Vagina (tissue), 2 donors: ENCODE measurements around the gene KCNMB4. TPM values are rescaled to one million over a fixed set of nuclear protein-coding genes. Genes with fewer than 3 reads are reported as not detected.

Experiments
- DNase-seq, 2 donors: peaks; one replicate each; pipeline ENCODE4 v3.0.0-alpha.2; 2017; ENCODE audit errors: extremely low spot score in 2 of 2
- H3K27ac ChIP-seq: fragments of 200-600 bp; sonication (generic); one replicate; pipeline ENCODE4 v1.5.1; 2019
- H3K27me3 ChIP-seq: fragments of 200-600 bp; sonication (generic); one replicate; pipeline ENCODE4 v1.5.1; 2019
- H3K36me3 ChIP-seq, 2 donors: fragments of 200-600 bp; sonication (generic); one replicate each; pipeline ENCODE4 v1.5.1; 2017 to 2019
- H3K4me1 ChIP-seq: fragments of 200-600 bp; sonication (generic); one replicate; pipeline ENCODE4 v1.5.1; 2019
- H3K4me3 ChIP-seq, 2 donors: fragments of 200-600 bp; sonication (generic); 1 replicate in 1 of 2; 2 replicates in 1 of 2; pipeline ENCODE4 v1.5.1; 2016 to 2019
- H3K9me3 ChIP-seq: fragments of 200-600 bp; sonication (generic); one replicate; pipeline ENCODE4 v1.5.1; 2019
- CTCF ChIP-seq, 3 experiments: fragments of 450-650 bp in 2 of 3; fragments of 200-600 bp in 1 of 3; sonication (generic) in 1 of 3; IDR thresholded peaks; one replicate each; pipeline ENCODE4 v1.5.1; 2017 to 2019; ENCODE audit warnings: antibody characterized with exemption in 3 of 3, mild to moderate bottlenecking in 2 of 3, moderate library complexity in 2 of 3
- POLR2A ChIP-seq, 2 donors: fragments of 450-650 bp; IDR thresholded peaks; one replicate each; pipeline ENCODE4 v1.6.1; 2017; ENCODE audit warnings: antibody characterized with exemption in 2 of 2, mild to moderate bottlenecking in 2 of 2, moderate library complexity in 2 of 2
- POLR2AphosphoS5 ChIP-seq, 2 donors: sonication (generic); formaldehyde crosslinking; IDR thresholded peaks; one replicate each; pipeline ENCODE4 v1.9.0; 2017; ENCODE audit warnings: antibody characterized with exemption in 2 of 2, mild to moderate bottlenecking in 2 of 2, low read depth in 1 of 2; ENCODE audit not compliant: insufficient read depth in 1 of 2
- intact Hi-C: fragments of 100-400 bp; cut with DNase I; formaldehyde crosslinking; loops from one replicate; pipeline ENCODE4 v1.15.1; 2023
- small RNA-seq: library from RNA; depleted of rRNA; stranded (forward); fragments of <200 nt; gene quantifications from one replicate; pipeline ENCODE3, GENCODE V24; 2016
- total RNA-seq: library from RNA; depleted of rRNA; stranded (reverse); fragments of >200 nt; gene quantifications from one replicate; pipeline ENCODE4 v1.2.3, GENCODE V29; 2016

The KCNMB4 gene
- total RNA-seq, 1 donor from 2014 or later: 2.7 TPM

GRCh38 chr12:70482764-70483163 is 116.7 kb downstream of the KCNMB4 start:
- H3K4me1 ChIP-seq: no peaks in the 10 kb centered on the region
- intact Hi-C loops: no loop called here
- H3K27ac ChIP-seq: no peak overlapping the region
- no peaks in the 10 kb centered on the region for H3K36me3 ChIP-seq
- H3K9me3 ChIP-seq: no peaks in the 10 kb centered on the region
- H3K27me3 ChIP-seq: no peaks in the 10 kb centered on the region
- DNase-seq: no peak
- H3K4me3 ChIP-seq: no peak overlapping the region
- TF ChIP-seq POLR2A (IDR thresholded peaks at IDR 0.05) (no peak), CTCF (IDR thresholded peaks at IDR 0.05) (no peak), POLR2AphosphoS5 (IDR thresholded peaks at IDR 0.05; ENCODE audit: insufficient read depth in 1 of 2, low read depth in 1 of 2) (no peak)

Small RNAs within 50 kb of the gene (small RNA-seq; reads per million reads assigned to genes)
- not detected for gene RNU4-65P

Other genes starting within 250 kb of the KCNMB4 start
- gene CNOT2, start 122.9 kb upstream of the KCNMB4 start, total RNA-seq: 176 TPM